IPS-18c (cell line): ENCODE results near the gene LGALS9C.
"Not testable (repeated sequence)": the region's sequence is repeated elsewhere in the genome, so short reads cannot be mapped to it uniquely, and the experiment has no call there.

Experiments
- H3K4me3 ChIP-seq: 2 replicates; pipeline ENCODE4 v1.7.0; 2013; ENCODE audit warnings: low read depth, mild to moderate bottlenecking, low read length, moderate library complexity; ENCODE audit not compliant: insufficient read depth
- H3K9me3 ChIP-seq: one replicate; pipeline ENCODE4 v1.6.1; 2013; ENCODE audit warnings: mild to moderate bottlenecking, low read length, moderate library complexity; ENCODE audit not compliant: control insufficient read depth, insufficient read depth

LGALS9C gene

GRCh38 chr17:18503221-18503620 is 26.6 kb downstream of the LGALS9C start:
- not testable (repeated sequence) for H3K4me3 ChIP-seq, H3K9me3 ChIP-seq

- H3K4me3 ChIP-seq, result not testable (repeated sequence)
Measured at GRCh38 chr17:18507729-18508128, 31.1 kb downstream of the LGALS9C start.

GRCh38 chr17:18508667-18509066 is 32.1 kb downstream of the LGALS9C start:
- not testable (repeated sequence) for H3K9me3 ChIP-seq, H3K4me3 ChIP-seq

More at GRCh38 chr17:18507729-18508128, 31.1 kb downstream of the LGALS9C start:
- H3K9me3 ChIP-seq, result not testable (repeated sequence)

GRCh38 chr17:18521100-18521499 is 44.5 kb downstream of the LGALS9C start:
- not testable (repeated sequence) for H3K4me3 ChIP-seq

DNA sequence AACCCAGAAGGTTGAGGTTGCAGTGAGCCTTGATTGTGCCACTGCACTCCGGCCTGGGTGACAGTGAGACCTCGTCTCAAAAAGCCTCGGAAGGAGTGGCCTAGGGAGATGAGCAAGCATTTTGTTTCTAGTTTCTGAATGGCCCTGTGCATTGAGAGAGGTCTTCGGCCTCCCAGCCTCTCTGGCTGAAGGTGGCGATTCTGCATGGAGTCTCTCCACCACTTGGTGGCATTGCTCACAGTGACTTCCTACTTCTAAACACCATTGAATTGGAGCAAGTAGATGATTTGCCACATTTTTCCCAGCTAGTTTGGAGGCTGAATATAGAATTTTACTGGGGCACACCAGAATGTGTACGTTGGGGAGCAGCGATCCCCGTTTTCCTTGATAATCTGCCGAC is 48.4 kb downstream of the LGALS9C start:
- H3K4me3 ChIP-seq, H3K9me3 ChIP-seq: not testable (repeated sequence)

More at GRCh38 chr17:18521100-18521499, 44.5 kb downstream of the LGALS9C start:
- H3K9me3 ChIP-seq, result not testable (repeated sequence)

DNA sequence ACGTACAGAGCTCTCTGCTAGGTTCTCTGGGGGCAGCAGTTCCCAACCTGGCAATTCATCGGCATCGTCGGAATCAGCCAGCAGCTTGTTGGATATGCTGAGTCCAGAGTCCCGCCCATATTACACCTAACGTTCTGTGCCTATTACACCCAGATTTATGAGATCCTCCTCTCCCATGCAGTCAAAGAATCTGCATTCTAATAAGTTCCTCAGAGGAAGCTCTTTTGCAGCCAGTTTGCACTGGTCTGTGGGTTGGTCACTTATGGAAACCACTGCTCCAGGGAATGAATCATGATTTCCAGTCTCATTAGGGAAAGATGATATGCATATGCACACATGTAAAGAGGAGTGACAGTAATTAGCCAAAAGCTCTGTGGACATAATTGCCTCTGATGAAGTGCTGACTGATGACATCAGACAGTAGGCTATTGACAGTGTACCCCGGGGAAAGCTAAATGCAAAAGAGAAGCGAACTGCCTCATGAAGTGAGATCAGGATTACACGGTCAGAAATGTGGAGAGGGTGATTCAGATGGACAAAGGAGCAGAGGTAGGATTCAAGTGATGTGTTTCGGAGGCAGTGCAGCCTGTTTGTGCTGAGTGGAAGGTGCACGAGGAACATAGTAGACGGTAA is 49.7 kb downstream of the LGALS9C start:
- not testable (repeated sequence) for H3K9me3 ChIP-seq, H3K4me3 ChIP-seq

- H3K9me3 ChIP-seq, H3K4me3 ChIP-seq: not testable (repeated sequence)
Measured at GRCh38 chr17:18527354-18527753, 50.8 kb downstream of the LGALS9C start.

DNA sequence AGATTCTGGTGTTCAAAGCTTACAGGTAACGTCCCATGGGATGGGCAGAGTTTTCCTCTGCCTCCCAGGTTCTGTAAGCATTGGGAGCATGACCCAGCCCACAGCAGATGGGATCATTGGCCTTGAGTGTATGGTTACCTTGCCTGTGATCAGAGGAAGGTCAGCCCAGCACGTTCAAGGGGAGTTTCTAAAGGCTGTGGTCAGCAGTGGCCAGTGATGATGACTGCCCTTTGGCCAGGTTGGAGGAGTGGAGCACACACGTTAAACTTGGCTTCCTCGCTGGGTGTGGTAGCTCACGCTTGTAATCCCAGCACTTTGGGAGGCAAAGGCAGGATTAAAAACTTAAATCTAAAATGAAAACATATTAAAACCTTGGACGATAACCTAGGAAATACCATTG is 51.8 kb downstream of the LGALS9C start:
- H3K4me3 ChIP-seq, result not testable (repeated sequence)

DNA sequence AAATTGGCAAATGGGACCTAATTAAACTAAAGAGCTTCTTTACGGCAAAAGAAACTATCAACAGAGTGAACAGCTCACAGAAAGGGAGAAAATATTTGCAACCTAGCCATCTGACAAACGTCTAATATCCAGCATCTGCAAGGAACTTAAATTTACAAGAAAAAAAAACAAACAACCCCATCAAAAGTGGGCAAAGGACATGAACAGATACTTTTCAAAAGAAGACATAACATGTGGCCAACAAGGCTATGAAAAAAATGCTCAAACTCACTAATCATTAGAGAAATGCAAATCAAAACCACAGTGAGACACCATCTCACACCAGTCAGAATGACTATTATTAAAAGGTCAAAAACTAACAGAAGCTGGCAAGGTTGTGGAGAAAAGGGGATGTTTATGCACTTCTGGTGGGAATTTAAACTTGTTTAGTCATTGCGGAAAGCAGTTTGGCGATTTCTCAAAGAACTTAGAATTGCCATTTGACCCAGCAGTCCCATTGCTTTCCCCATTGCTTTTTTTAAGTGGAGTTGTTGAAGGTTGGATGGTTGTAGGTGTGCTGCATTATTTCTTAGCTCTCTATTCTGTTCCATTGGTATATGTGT is 52.4 kb downstream of the LGALS9C start:
- H3K9me3 ChIP-seq, H3K4me3 ChIP-seq: not testable (repeated sequence)

More for the DNA sequence above, 51.8 kb downstream of the LGALS9C start:
- H3K9me3 ChIP-seq, result not testable (repeated sequence)

DNA sequence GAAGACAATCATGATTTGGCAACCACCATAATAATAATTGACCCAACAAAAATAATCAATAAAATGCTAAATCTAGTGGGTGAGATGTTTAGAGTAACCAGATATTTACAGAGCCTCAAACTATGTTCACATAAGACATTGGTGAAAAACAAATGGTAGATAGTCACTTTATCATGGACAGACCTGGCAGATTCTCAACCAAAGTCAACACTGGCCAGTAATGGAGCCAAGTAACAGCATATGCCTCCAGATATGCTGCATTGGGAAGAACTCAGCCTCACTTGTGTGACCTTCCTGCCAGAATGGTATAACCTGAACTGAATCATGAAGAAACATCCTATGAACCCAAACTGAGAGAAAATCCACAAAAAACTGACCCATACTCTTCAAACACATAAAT is 53.8 kb downstream of the LGALS9C start:
- H3K4me3 ChIP-seq, H3K9me3 ChIP-seq: not testable (repeated sequence)

DNA sequence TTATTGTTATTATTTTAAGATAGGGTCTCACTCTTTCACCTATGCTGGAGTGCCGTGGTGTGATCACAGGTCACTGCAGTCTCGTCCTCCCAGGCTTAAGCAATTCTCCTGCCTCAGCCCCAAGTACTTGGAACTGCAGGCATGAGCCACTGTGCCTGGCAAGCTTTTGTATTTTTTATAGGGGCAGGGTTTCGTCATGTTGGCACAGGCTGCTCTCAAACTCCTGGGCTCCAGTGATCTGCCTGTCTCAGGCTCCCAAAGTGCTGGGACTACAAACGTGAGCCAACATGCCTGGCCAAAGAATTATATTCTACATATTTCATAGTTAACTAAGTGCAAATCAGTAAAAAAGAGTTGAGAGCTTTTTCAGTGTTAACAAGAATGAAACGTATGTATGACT is 65.6 kb downstream of the LGALS9C start:
- not testable (repeated sequence) for H3K4me3 ChIP-seq

GRCh38 chr17:18542907-18543306 is 66.3 kb downstream of the LGALS9C start:
- H3K4me3 ChIP-seq, H3K9me3 ChIP-seq: not testable (repeated sequence)

More for the DNA sequence above, 65.6 kb downstream of the LGALS9C start:
- not testable (repeated sequence) for H3K9me3 ChIP-seq
